Upper lobe of left lung (tissue), 6 donors: ENCODE data around the gene RNF207. TPM values are rescaled to one million over a fixed set of nuclear protein-coding genes. Genes with fewer than 3 reads are reported as not detected.
"Not testable (repeated sequence)": the region's sequence is repeated elsewhere in the genome, so short reads cannot be mapped to it uniquely, and the experiment has no call there.

Source experiments
- ATAC-seq, 2 donors: fragments of 200-7000 bp; cut with Tn5 transposase; one replicate each; pipeline ENCODE4 v1.9.1; 2022; ENCODE audit warnings: mild to moderate bottlenecking in 2 of 2, moderate library complexity in 2 of 2; ENCODE audit not compliant: low FRiP score in 2 of 2
- DNase-seq, 2 donors: peaks; one replicate each; pipeline ENCODE4 v3.0.0-alpha.2; 2019 to 2020
- H3K27ac ChIP-seq, 4 donors: fragments of 200-600 bp; sonication (generic); one replicate each; pipeline ENCODE4 v1.5.1; 2016 to 2019
- H3K27me3 ChIP-seq, 4 donors: fragments of 200-600 bp; sonication (generic); one replicate each; pipeline ENCODE4 v1.5.1; 2017 to 2019
- H3K36me3 ChIP-seq, 4 donors: fragments of 200-600 bp; sonication (generic); one replicate each; pipeline ENCODE4 v1.5.1; 2016 to 2019
- H3K4me1 ChIP-seq, 4 donors: fragments of 200-600 bp; sonication (generic); one replicate each; pipeline ENCODE4 v1.5.1; 2018 to 2019
- H3K4me3 ChIP-seq, 4 donors: fragments of 200-600 bp; sonication (generic); one replicate each; pipeline ENCODE4 v1.5.1; 2017 to 2019; ENCODE audit warnings: mild to moderate bottlenecking in 2 of 4, moderate library complexity in 1 of 4
- H3K9me3 ChIP-seq, 4 donors: fragments of 200-600 bp; sonication (generic); one replicate each; pipeline ENCODE4 v1.5.1; 2018 to 2019
- CTCF ChIP-seq, 6 experiments: fragments of 450-650 bp in 4 of 6; fragments of 200-600 bp in 2 of 6; sonication (generic) in 2 of 6; IDR thresholded peaks; one replicate each; pipeline ENCODE4 v1.5.1; 2016 to 2019; ENCODE audit warnings: antibody characterized with exemption in 6 of 6
- EP300 ChIP-seq, 4 donors: sonication (generic); formaldehyde crosslinking; IDR thresholded peaks; one replicate each; pipeline ENCODE4 v1.5.1; 2017; ENCODE audit warnings: antibody characterized with exemption in 4 of 4, control low read depth in 2 of 4
- POLR2A ChIP-seq, 4 donors: fragments of 450-650 bp; IDR thresholded peaks; one replicate each; pipeline ENCODE4 v1.5.1; 2016 to 2017; ENCODE audit warnings: antibody characterized with exemption in 4 of 4, mild to moderate bottlenecking in 2 of 4
- POLR2AphosphoS5 ChIP-seq, 2 donors: sonication (generic); formaldehyde crosslinking; IDR thresholded peaks; one replicate each; pipeline ENCODE4 v1.5.1; 2017; ENCODE audit warnings: antibody characterized with exemption in 2 of 2
- WGBS, 2 donors: methylation state at CpG; one replicate each; pipeline ENCODE4 v1.1.5; 2017 to 2018; 5-methylcytosine and 5-hydroxymethylcytosine counted together
- total RNA-seq, 6 donors: library from RNA; depleted of rRNA in 4 of 6; stranded (reverse); fragments of >200 nt in 4 of 6; gene quantifications; one replicate each; pipeline versions ENCODE4 v1.1.0 to v1.2.1, GENCODE V29; 2016 to 2021
- donor health status: DM: no; HTN: no; CAD: no; lungs with moderate emphysema.
- donor health status: DM: no; HTN: yes; CAD: no; lungs with severe emphysema.

The RNF207 gene
- total RNA-seq, 6 donors from 2014 or later, result 9.8 to 85.9 (median 18.3) TPM

DNA sequence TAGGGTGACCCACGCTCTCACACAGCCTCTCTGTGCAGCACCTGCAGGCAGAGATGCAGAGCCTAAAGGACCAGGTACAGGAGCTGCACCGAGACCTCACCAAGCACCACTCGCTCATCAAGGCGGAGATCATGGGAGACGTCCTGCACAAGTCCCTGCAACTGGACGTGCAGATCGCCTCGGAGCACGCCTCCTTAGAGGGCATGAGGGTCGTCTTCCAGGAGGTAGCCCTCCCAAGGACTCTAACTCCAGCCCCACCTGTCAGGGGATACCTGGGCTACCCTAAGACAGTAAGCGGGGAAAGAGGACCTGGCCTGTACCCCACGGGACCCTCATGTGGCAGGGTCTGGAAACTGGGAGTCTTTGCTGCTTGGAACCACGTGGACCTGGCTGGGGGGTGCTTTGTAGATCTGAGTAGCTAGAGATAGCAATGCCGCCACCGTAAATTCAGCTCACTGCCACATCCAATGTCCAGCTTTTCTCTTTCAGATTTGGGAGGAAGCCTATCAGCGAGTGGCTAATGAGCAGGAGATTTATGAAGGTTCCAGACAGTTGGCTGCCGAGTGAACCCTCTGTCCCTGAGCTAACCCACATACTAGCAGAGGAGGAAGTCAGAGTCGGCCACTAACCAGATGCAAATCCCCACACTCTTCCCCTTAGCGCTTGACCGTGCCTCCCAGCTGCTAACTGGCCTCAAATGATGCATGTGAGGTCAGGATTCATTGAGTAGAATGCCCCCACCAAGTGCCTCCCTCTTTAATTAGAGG, 6.5 kb downstream of the RNF207 start:
- Histone ChIP-seq H3K27me3 (peaks cover 0 to 2% (median 0%) of the 10 kb centered on the region in 4 donors), H3K9me3 (no peaks in the 10 kb centered on the region), H3K36me3 (no peaks in the 10 kb centered on the region), H3K27ac (no peak overlapping the region), H3K4me3 (no peak overlapping the region), H3K4me1 (peaks cover 12 to 19% (median 15%) of the 10 kb centered on the region in 4 donors)
- ATAC-seq (no peak), DNase-seq (no peak)
- 69 to 75% methylated on average over 19 to 20 of the region's 20 CpGs for WGBS, 2 donors
- no peak for TF ChIP-seq POLR2A (IDR thresholded peaks at IDR 0.05)
- no peak for TF ChIP-seq EP300 (IDR thresholded peaks at IDR 0.05)
- TF ChIP-seq POLR2AphosphoS5 (IDR thresholded peaks at IDR 0.05), result no peak
- no peak for TF ChIP-seq CTCF (IDR thresholded peaks at IDR 0.05)

GRCh38 chr1:6218375-6219164, 12.7 kb downstream of the RNF207 start:
- H3K4me1 ChIP-seq, result peaks cover 0 to 6% (median 2%) of the 10 kb centered on the region in 4 donors
- H3K27ac ChIP-seq, result no peak overlapping the region
- 81 to 87% methylated on average over 12 to 16 of the region's 16 CpGs for WGBS, 2 donors
- H3K9me3 ChIP-seq, result no peaks in the 10 kb centered on the region
- TF ChIP-seq EP300 (IDR thresholded peaks at IDR 0.05), result no peak
- no peak for TF ChIP-seq CTCF (IDR thresholded peaks at IDR 0.05)
- no peak for TF ChIP-seq POLR2A (IDR thresholded peaks at IDR 0.05)
- TF ChIP-seq POLR2AphosphoS5 (IDR thresholded peaks at IDR 0.05), result no peak
- peaks cover under 1 to 18% (median 7%) of the 10 kb centered on the region in 4 donors for H3K36me3 ChIP-seq
- H3K4me3 ChIP-seq, result no peak overlapping the region
- DNase-seq, result no peak
- no peaks in the 10 kb centered on the region for H3K27me3 ChIP-seq
- no peak for ATAC-seq

DNA sequence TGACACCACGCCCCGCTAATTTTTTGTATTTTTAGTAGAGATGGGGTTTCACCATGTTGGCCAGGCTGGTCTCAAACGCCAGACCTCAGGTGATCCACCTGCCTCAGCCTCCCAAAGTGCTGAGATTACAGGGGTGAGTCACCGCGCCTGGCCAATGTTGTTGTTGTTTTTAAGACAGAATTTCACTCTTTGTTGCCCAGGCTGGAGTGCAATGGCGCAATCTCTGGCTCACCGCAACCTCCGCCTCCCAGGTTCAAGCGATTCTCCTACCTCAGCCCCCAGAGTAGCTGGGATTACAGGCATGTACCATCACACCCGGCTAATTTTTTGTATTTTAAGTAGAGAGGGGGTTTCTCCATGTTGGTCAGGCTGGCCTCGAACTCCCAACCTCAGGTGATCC, 13.7 kb downstream of the RNF207 start:
- not testable (repeated sequence) for H3K9me3 ChIP-seq, H3K4me1 ChIP-seq, H3K27me3 ChIP-seq, DNase-seq, H3K27ac ChIP-seq, H3K4me3 ChIP-seq, ATAC-seq
- 90 to 91% methylated on average over 11 of the region's 11 CpGs for WGBS, 2 donors
- H3K36me3 ChIP-seq, result peaks cover 9 to 29% (median 18%) of the 10 kb centered on the region in 4 donors

DNA sequence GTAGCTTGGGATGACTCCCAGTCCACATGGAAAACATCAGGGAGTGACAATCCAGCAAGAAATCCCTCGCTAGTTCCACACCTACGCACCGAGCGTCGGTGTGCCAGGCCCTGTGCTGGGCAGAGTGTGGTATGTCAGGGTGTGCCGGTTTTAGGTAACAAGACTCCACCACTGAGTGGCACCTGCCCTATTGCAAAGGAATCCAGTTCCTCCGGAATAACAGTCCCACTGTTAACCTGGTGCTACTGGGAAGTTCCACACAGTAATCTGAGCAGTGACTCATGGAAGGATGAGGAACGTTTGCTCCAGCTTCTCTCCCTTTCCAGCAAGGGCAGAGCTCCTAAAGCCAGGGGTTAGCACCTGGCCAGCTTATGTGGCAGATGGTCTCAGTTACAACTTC, 14.3 kb downstream of the RNF207 start:
- Histone ChIP-seq H3K4me1 (peaks cover 0 to 6% (median 2%) of the 10 kb centered on the region in 4 donors), H3K27me3 (no peaks in the 10 kb centered on the region), H3K27ac (no peak overlapping the region), H3K36me3 (peaks cover 15 to 35% (median 23%) of the 10 kb centered on the region in 4 donors), H3K4me3 (no peak overlapping the region), H3K9me3 (no peaks in the 10 kb centered on the region)
- 82 to 88% methylated on average over 8 of the region's 8 CpGs for WGBS, 2 donors
- TF ChIP-seq POLR2A (IDR thresholded peaks at IDR 0.05) (no peak), EP300 (IDR thresholded peaks at IDR 0.05) (no peak), POLR2AphosphoS5 (IDR thresholded peaks at IDR 0.05) (no peak), CTCF (IDR thresholded peaks at IDR 0.05) (no peak)
- no peak for DNase-seq
- ATAC-seq, result no peak

- H3K9me3 ChIP-seq, result no peaks in the 10 kb centered on the region
- 83 to 95% methylated on average over 12 of the region's 12 CpGs for WGBS, 2 donors
- no peak for ATAC-seq
- peaks cover 0 to 6% (median 2%) of the 10 kb centered on the region in 4 donors for H3K4me1 ChIP-seq
- H3K27me3 ChIP-seq, result no peaks in the 10 kb centered on the region
- TF ChIP-seq POLR2A (IDR thresholded peaks at IDR 0.05), result no peak
- TF ChIP-seq EP300 (IDR thresholded peaks at IDR 0.05), result no peak
- no peak for TF ChIP-seq POLR2AphosphoS5 (IDR thresholded peaks at IDR 0.05)
- TF ChIP-seq CTCF (IDR thresholded peaks at IDR 0.05), result no peak
- H3K36me3 ChIP-seq, result peaks cover 15 to 46% (median 29%) of the 10 kb centered on the region in 4 donors
- H3K27ac ChIP-seq, result no peak overlapping the region
- H3K4me3 ChIP-seq, result no peak overlapping the region
- no peak for DNase-seq
Observed at GRCh38 chr1:6221210-6221784, 15.4 kb downstream of the RNF207 start.
